ENCODE data around the gene PDE4B. TPM values are rescaled to one million over a fixed set of nuclear protein-coding genes. Genes with fewer than 3 reads are reported as not detected.

PDE4B gene
- total RNA-seq, 1 donor, result 51.0 TPM

DNA sequence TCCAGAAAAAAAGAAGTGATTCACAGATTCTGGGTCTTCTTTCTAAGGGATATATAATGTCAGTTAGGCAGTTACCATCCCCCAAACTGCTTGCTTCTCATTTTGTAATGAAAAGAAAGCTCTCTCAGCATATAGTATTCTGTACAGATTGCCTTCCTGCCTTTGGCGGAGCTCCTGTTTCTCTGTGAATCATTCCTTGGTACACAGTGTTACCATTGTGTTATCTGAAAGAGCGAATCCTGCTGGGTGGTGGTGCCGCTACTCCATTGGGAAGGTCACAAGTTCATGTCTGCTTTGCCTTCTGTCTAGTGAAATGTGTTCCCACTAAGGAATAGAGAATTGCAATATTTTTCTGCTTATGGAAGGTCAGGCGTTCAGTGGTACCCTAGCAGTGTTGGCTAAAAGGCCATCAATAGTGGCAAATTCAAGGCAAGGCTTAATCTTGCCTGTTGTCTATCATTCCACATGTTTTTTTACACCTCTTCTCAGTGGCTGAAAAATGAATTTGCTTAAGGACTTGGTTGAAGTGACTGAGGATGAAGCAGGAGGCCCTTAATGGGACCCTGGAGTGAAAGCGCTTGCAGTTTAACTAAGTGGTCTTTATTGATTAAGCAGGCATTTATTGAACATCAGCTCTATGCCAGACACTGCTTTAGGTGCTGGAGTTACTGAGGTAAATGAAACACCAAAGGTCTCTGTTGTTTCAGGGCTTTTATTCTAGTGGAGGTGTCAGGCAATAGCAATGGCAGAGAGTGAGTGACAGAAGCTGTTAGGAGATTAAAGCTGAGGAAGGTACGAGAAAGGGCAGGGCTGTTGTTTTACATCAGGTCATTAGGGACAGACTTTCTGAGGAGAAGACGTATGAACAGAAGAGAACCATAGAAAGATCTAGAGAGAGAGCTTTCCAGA lies 186.7 kb downstream of the PDE4B start:
- TF ChIP-seq, protein P1, sequence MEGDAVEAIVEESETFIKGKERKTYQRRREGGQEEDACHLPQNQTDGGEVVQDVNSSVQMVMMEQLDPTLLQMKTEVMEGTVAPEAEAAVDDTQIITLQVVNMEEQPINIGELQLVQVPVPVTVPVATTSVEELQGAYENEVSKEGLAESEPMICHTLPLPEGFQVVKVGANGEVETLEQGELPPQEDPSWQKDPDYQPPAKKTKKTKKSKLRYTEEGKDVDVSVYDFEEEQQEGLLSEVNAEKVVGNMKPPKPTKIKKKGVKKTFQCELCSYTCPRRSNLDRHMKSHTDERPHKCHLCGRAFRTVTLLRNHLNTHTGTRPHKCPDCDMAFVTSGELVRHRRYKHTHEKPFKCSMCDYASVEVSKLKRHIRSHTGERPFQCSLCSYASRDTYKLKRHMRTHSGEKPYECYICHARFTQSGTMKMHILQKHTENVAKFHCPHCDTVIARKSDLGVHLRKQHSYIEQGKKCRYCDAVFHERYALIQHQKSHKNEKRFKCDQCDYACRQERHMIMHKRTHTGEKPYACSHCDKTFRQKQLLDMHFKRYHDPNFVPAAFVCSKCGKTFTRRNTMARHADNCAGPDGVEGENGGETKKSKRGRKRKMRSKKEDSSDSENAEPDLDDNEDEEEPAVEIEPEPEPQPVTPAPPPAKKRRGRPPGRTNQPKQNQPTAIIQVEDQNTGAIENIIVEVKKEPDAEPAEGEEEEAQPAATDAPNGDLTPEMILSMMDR (IDR thresholded peaks at IDR 0.05; ENCODE audit: insufficient read depth, low read depth, low read length), result no peak

DNA sequence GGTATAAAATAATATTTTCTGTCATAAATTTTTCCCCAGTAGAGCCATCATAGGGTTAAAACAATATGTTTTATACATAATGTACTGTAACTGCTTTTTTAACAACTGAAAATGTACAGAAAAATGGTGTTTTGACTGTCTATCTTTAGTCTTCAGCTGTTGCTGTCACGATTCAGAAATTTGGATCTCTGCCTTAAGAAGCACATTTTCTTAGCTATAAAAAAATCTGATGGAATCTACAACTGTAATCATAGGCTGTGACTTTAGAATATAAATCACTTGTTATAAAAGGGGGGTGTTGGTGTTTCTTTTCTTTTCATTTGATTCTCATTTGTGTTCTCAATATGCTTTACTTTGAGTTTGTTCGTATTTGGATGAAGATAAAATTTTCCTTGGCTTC lies 187.5 kb downstream of the PDE4B start:
- TF ChIP-seq, protein P1 (IDR thresholded peaks at IDR 0.05; ENCODE audit: insufficient read depth, low read depth, low read length), result no peak
- DNase-seq (ENCODE audit: low read depth), result no peak
- no peak overlapping the region for H3K4me3 ChIP-seq (ENCODE audit: low read depth, low read length)

More for the DNA sequence above, 186.7 kb downstream of the PDE4B start:
- H3K4me3 ChIP-seq (ENCODE audit: low read depth, low read length), result no peak overlapping the region
- peak; percentile 30 for DNase-seq (ENCODE audit: low read depth)

DNA sequence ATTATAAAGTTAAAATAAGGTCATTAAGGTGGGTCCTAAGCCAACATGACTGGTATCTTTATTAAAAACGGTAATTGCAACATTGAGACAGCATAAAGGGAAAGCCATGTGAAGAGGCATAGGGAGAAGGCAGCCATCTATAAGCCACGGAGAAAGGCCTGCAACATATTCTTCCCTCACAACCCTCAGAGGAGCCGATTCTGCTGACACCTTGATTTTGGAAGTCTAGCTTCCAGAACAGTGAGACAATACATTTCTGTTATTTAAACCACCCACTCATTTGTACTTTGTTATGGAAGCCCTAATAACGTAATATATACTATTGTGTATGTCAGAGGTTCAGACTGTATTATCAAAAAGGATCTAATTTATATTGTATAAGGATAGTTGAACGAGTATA lies 190.8 kb downstream of the PDE4B start:
- DNase-seq (ENCODE audit: low read depth), result no peak
- TF ChIP-seq, protein P1 (IDR thresholded peaks at IDR 0.05; ENCODE audit: insufficient read depth, low read depth, low read length), result no peak
- H3K4me3 ChIP-seq (ENCODE audit: low read depth, low read length), result no peak overlapping the region

DNA sequence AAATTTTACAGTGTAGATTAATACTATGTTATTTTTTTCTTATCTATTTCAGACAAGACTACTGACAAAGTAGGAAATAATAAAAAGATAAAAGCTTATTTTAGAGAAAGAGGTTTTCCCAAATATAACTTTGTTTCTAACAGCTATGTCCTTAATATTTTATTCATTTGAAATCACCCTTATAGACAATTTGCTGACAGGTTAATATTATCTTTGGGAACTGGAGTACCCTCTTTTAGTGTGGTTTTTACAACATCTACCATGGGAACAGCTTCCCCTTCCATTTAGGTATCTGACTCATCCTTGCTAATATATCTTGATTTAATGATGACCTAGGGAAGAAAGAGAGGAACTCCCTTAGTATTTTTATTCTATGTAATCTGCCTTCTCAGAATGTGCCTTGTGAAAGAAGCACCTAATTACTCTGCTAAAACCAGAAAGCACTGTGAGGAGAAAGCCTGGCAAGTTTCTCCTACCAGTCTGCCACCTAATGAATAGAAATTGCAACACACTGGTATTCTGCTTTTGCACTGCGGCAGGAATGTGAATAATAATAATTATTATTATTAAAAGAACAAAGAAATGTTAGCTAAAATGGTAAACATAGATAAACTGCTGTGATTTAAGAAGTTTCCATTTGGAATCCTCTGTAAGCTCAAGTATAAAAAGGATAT lies 192.8 kb downstream of the PDE4B start:
- H3K4me3 ChIP-seq (ENCODE audit: low read depth, low read length), result no peak overlapping the region
- TF ChIP-seq, protein P1 (IDR thresholded peaks at IDR 0.05; ENCODE audit: insufficient read depth, low read depth, low read length), result no peak
- DNase-seq (ENCODE audit: low read depth), result no peak

DNA sequence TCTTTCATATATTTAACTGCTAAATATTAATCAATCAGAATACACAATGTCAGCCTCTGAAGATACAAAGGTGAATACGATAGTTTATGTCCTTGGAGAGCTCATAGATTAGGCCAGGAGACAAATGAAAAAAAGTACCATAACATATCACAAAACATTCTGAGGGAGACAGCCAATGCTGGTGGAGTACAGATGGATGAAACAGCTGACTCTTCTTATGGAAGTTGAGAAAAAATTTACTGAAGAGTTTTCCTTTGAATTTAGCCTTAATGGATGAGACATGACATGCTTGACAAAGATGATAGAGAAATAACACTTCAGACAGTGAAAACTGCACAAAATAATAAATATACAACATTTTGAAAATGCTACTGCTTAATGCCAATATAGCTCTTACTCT lies 193.5 kb downstream of the PDE4B start:
- H3K4me3 ChIP-seq (ENCODE audit: low read depth, low read length), result no peak overlapping the region
- TF ChIP-seq, protein P1 (IDR thresholded peaks at IDR 0.05; ENCODE audit: insufficient read depth, low read depth, low read length), result no peak
- no peak for DNase-seq (ENCODE audit: low read depth)

DNA sequence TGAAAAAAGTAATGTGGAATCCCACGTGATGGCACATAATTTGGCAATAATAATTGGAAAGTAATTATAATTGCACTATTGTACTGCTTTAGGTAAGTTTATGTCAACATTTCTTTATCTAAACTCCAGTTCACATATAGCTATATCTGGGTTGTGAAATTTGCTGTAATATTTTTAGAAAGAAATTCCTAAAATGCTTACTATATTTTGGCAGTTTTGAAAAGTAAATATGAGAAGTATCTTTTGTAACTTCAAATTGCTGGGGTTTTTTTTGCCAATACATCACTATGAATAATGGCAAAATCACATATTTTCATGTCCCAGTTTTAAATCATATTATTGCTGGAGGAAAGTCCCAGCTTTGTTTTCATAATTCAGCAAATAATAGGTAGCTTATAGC lies 197.5 kb downstream of the PDE4B start:
- TF ChIP-seq, protein P1 (IDR thresholded peaks at IDR 0.05; ENCODE audit: insufficient read depth, low read depth, low read length), result no peak
- no peak for DNase-seq (ENCODE audit: low read depth)
- H3K4me3 ChIP-seq (ENCODE audit: low read depth, low read length), result no peak overlapping the region

Measured in fibroblast of villous mesenchyme (primary cell).